ENCODE results near the gene HSP90B1.

GRCh38 chr12:103960616-103961227 is 30.5 kb downstream of the HSP90B1 start:
- no peak for TF ChIP-seq CTCF (IDR thresholded peaks at IDR 0.05)
- TF ChIP-seq POLR2AphosphoS5 (IDR thresholded peaks at IDR 0.05) = no peak
- no peak for TF ChIP-seq EP300 (IDR thresholded peaks at IDR 0.05; ENCODE audit: low read depth)

Measured in transverse colon (tissue), 4 donors.